SK-N-SH treated with all-trans-retinoic acid at 6 μM for 48 hours (cell line): ENCODE measurements around the gene MBD5.

Experiments
- ATAC-seq: fragments of 200-7000 bp; cut with Tn5 transposase; 3 replicates; pipeline ENCODE4 v1.9.1; 2020; ENCODE audit warnings: mild to moderate bottlenecking, moderate library complexity
- ARNTL ChIP-seq: fragments of 450-650 bp; formaldehyde crosslinking; IDR thresholded peaks from 2 replicates; pipeline ENCODE4 v1.5.0; 2020; ENCODE audit warnings: low read depth, mild to moderate bottlenecking, moderate library complexity, borderline replicate concordance
- BACH2 ChIP-seq: fragments of 250-450 bp; sonication (Bioruptor Pico); IDR thresholded peaks from 2 replicates; pipeline ENCODE4 v1.9.0; 2021; ENCODE audit warnings: mild to moderate bottlenecking, borderline replicate concordance
- CREB5 ChIP-seq: fragments of 250-450 bp; sonication (Bioruptor Pico); IDR thresholded peaks from 2 replicates; pipeline ENCODE4 v1.5.1; 2020; ENCODE audit warnings: low read depth, mild to moderate bottlenecking, moderate library complexity
- CSDC2 ChIP-seq: fragments of 250-450 bp; sonication (Bioruptor Pico); IDR thresholded peaks from 2 replicates; pipeline ENCODE4 v1.5.0; 2020; ENCODE audit warnings: mild to moderate bottlenecking, moderate library complexity
- ESRRG ChIP-seq: fragments of 250-450 bp; sonication (Bioruptor Pico); IDR thresholded peaks from 2 replicates; pipeline ENCODE4 v1.6.1; 2021; ENCODE audit warnings: mild to moderate bottlenecking
- GLIS3 ChIP-seq: fragments of 250-450 bp; sonication (Bioruptor Pico); IDR thresholded peaks from 2 replicates; pipeline ENCODE4 v1.5.0; 2020; ENCODE audit warnings: mild to moderate bottlenecking, moderate library complexity
- ISL1 ChIP-seq: fragments of 250-450 bp; sonication (Bioruptor Pico); IDR thresholded peaks from 2 replicates; pipeline ENCODE4 v2.1.2; 2022; ENCODE audit warnings: mild to moderate bottlenecking, moderate library complexity
- OSR1 ChIP-seq: fragments of 250-450 bp; sonication (Bioruptor Pico); IDR thresholded peaks from 2 replicates; pipeline ENCODE4 v1.8.0; 2022; ENCODE audit warnings: moderate library complexity, mild to moderate bottlenecking, inconsistent platforms
- PPARA ChIP-seq: fragments of 250-450 bp; sonication (Bioruptor Pico); IDR thresholded peaks from 2 replicates; pipeline ENCODE4 v1.5.0; 2020; ENCODE audit warnings: mild to moderate bottlenecking, borderline replicate concordance
- SNAI2 ChIP-seq: fragments of 250-450 bp; sonication (Bioruptor Pico); IDR thresholded peaks from 2 replicates; pipeline ENCODE4 v1.5.0; 2020; ENCODE audit warnings: mild to moderate bottlenecking, moderate library complexity
- TCF4 ChIP-seq: fragments of 250-450 bp; sonication (Bioruptor Pico); IDR thresholded peaks from 2 replicates; pipeline ENCODE4 v1.8.0; 2021; ENCODE audit warnings: mild to moderate bottlenecking, moderate library complexity, borderline replicate concordance
- TOX ChIP-seq: fragments of 250-450 bp; sonication (Bioruptor Pico); IDR thresholded peaks from 2 replicates; pipeline ENCODE4 v1.8.0; 2021; ENCODE audit warnings: mild to moderate bottlenecking, moderate library complexity, borderline replicate concordance
- TSHZ2 ChIP-seq: fragments of 250-450 bp; sonication (Bioruptor Pico); IDR thresholded peaks from 2 replicates; pipeline ENCODE4 v1.5.0; 2020; ENCODE audit warnings: mild to moderate bottlenecking, moderate library complexity
- ZC3H10 ChIP-seq: fragments of 250-450 bp; sonication (Bioruptor Pico); IDR thresholded peaks from 2 replicates; pipeline ENCODE4 v1.5.1; 2021; ENCODE audit warnings: mild to moderate bottlenecking, moderate library complexity
- ZFP3 ChIP-seq: fragments of 250-450 bp; sonication (Bioruptor Pico); IDR thresholded peaks from 2 replicates; pipeline ENCODE4 v1.5.0; 2020; ENCODE audit warnings: mild to moderate bottlenecking, moderate library complexity
- ZFP30 ChIP-seq: fragments of 450-650 bp; formaldehyde crosslinking; IDR thresholded peaks from 2 replicates; pipeline ENCODE4 v1.5.0; 2022; ENCODE audit warnings: mild to moderate bottlenecking, moderate library complexity
- ZNF565 ChIP-seq: fragments of 450-650 bp; formaldehyde crosslinking; conservative IDR thresholded peaks from 2 replicates; pipeline ENCODE4 v1.5.0; 2020; ENCODE audit warnings: low read depth, mild to moderate bottlenecking, moderate library complexity
- ZNF70 ChIP-seq: fragments of 450-650 bp; formaldehyde crosslinking; IDR thresholded peaks from 2 replicates; pipeline ENCODE4 v1.5.0; 2020; ENCODE audit warnings: mild to moderate bottlenecking, moderate library complexity
- ZNF8 ChIP-seq: fragments of 450-650 bp; formaldehyde crosslinking; IDR thresholded peaks from 2 replicates; pipeline ENCODE4 v1.5.0; 2020; ENCODE audit warnings: mild to moderate bottlenecking, moderate library complexity
- TF ChIP-seq, protein P1 (sequence below): fragments of 250-450 bp; sonication (Bioruptor Pico); IDR thresholded peaks from 2 replicates; pipeline ENCODE4 v1.8.0; 2020; ENCODE audit warnings: mild to moderate bottlenecking, moderate library complexity, borderline replicate concordance
- TF ChIP-seq, protein P2 (sequence below): fragments of 250-450 bp; sonication (Bioruptor Pico); IDR thresholded peaks from 2 replicates; pipeline ENCODE4 v1.8.0; 2021; ENCODE audit warnings: low read depth, mild to moderate bottlenecking, moderate library complexity, borderline replicate concordance

The MBD5 gene

GRCh38 chr2:148299616-148300015, 278.7 kb downstream of the MBD5 start (continued):
- TF ChIP-seq BACH2 (CRISPR knock-in tag), result no peak

DNA sequence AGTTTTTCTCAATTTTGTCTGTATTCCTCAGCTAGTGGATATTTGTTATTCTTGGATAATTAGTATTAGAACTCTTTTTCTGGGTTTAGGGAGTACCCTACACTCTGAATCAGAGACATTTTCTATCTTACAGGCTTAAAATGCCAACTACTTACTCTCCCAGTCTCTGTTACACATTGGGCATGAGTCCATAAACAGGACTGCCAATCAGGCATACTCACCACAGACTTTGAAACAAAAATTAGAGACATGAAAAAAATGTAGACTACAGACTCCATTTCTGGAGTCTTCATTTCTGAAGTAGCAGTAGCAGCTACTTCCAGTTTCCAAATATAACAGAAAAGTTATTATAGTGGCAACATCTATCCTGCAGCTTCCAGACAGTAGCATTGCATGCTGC, 279.7 kb downstream of the MBD5 start:
- ATAC-seq, result peak; percentile 44; the same call in 2 of the 3 replicates
- TF ChIP-seq ZNF70 (CRISPR knock-in tag) (no peak), ZNF565 (CRISPR knock-in tag) (no peak)

DNA sequence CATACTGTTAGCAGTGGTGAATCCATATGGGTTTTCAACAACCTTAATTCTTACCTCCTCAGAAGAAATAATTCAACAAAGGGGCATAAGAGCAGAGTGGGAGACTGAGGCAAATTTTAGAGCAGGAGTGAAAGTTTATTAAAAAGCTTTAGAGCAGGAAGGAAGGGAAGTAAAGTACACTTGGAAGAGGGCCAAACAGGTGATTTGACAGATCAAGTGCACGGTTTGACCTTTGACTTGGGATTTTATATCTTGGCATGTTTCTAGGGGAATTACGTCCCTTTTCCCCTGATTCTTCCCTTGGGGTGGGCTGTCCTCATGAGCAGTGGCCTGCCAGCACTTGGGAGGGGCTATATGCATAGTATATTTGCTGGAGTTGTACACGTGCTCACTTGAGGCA, 280.5 kb downstream of the MBD5 start:
- no peak for ATAC-seq
- TF ChIP-seq ZNF8 (no peak), GLIS3 (CRISPR knock-in tag) (no peak), CSDC2 (CRISPR knock-in tag) (no peak), TSHZ2 (no peak), ZC3H10 (CRISPR knock-in tag) (no peak), PPARA (CRISPR knock-in tag) (no peak), ARNTL (no peak), ESRRG (CRISPR knock-in tag) (no peak), CREB5 (CRISPR knock-in tag) (no peak), TOX (CRISPR knock-in tag) (no peak), ZNF70 (CRISPR knock-in tag) (no peak), ISL1 (CRISPR knock-in tag) (no peak), SNAI2 (CRISPR knock-in tag) (no peak), ZNF565 (CRISPR knock-in tag) (no peak), ZFP30 (CRISPR knock-in tag) (no peak)
- TF ChIP-seq, protein P1, sequence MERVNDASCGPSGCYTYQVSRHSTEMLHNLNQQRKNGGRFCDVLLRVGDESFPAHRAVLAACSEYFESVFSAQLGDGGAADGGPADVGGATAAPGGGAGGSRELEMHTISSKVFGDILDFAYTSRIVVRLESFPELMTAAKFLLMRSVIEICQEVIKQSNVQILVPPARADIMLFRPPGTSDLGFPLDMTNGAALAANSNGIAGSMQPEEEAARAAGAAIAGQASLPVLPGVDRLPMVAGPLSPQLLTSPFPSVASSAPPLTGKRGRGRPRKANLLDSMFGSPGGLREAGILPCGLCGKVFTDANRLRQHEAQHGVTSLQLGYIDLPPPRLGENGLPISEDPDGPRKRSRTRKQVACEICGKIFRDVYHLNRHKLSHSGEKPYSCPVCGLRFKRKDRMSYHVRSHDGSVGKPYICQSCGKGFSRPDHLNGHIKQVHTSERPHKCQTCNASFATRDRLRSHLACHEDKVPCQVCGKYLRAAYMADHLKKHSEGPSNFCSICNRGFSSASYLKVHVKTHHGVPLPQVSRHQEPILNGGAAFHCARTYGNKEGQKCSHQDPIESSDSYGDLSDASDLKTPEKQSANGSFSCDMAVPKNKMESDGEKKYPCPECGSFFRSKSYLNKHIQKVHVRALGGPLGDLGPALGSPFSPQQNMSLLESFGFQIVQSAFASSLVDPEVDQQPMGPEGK, result no peak

DNA sequence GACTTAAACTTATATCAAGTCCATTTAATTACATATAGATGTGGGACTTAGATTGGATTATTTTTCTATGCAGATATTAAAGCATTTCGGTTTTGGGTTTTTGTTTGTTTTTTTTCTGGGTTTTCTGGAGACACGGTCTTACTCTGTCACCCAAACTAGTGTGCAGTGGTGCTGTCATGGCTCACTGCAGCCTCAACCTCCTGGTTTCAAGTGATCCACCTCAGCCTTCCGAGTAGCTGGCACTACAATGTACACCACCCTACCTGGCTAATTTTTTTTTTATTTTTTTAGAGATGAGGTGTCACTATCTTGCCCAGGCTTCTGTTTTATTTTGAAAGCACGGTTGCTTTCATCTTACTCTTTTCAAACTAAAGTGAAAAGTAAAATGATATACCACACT, 281.6 kb downstream of the MBD5 start:
- ATAC-seq, result no peak
- TF ChIP-seq ISL1 (CRISPR knock-in tag) (no peak), GLIS3 (CRISPR knock-in tag) (no peak), ZFP3 (CRISPR knock-in tag) (no peak)

GRCh38 chr2:148303161-148303560, 282.3 kb downstream of the MBD5 start:
- TF ChIP-seq SNAI2 (CRISPR knock-in tag), result no peak
- no peak for TF ChIP-seq ISL1 (CRISPR knock-in tag)
- TF ChIP-seq BACH2 (CRISPR knock-in tag), result no peak
- ATAC-seq, result no peak

- TF ChIP-seq TSHZ2, result no peak
- TF ChIP-seq OSR1, result no peak
- TF ChIP-seq TCF4 (CRISPR knock-in tag), result no peak
- no peak for TF ChIP-seq ARNTL
- no peak for TF ChIP-seq ZNF70 (CRISPR knock-in tag)
- no peak for TF ChIP-seq BACH2 (CRISPR knock-in tag)
- TF ChIP-seq, protein P2, sequence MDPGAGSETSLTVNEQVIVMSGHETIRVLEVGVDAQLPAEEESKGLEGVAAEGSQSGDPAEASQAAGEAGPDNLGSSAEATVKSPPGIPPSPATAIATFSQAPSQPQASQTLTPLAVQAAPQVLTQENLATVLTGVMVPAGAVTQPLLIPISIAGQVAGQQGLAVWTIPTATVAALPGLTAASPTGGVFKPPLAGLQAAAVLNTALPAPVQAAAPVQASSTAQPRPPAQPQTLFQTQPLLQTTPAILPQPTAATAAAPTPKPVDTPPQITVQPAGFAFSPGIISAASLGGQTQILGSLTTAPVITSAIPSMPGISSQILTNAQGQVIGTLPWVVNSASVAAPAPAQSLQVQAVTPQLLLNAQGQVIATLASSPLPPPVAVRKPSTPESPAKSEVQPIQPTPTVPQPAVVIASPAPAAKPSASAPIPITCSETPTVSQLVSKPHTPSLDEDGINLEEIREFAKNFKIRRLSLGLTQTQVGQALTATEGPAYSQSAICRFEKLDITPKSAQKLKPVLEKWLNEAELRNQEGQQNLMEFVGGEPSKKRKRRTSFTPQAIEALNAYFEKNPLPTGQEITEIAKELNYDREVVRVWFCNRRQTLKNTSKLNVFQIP, result no peak
- no peak for TF ChIP-seq ESRRG (CRISPR knock-in tag)
- no peak for TF ChIP-seq ZFP30 (CRISPR knock-in tag)
- TF ChIP-seq, protein P1, result no peak
- no peak for ATAC-seq
These were observed 284.6 kb downstream of the MBD5 start for GRCh38 chr2:148305476-148305875.
